IPS-18a (cell line): Measurements from ENCODE around the gene CFAP57.
A peak's percentile ranks its signal among the peaks of the same experiment; 100 is the strongest.

Source experiments
- H3K27ac ChIP-seq: one replicate; pipeline ENCODE4 v1.5.1; 2013; ENCODE audit warnings: low read length
- H3K27me3 ChIP-seq: one replicate; pipeline ENCODE4 v1.6.1; 2013; ENCODE audit warnings: mild to moderate bottlenecking, low read length; ENCODE audit not compliant: control insufficient read depth, insufficient read depth
- H3K36me3 ChIP-seq: one replicate; pipeline ENCODE4 v1.6.1; 2013; ENCODE audit warnings: low read depth, low read length; ENCODE audit not compliant: control insufficient read depth
- H3K4me1 ChIP-seq: one replicate; pipeline ENCODE4 v1.6.1; 2013; ENCODE audit warnings: low read depth, low read length; ENCODE audit not compliant: control insufficient read depth
- H3K4me3 ChIP-seq: one replicate; pipeline ENCODE4 v1.5.1; 2013; ENCODE audit warnings: low read length
- H3K9ac ChIP-seq: one replicate; pipeline ENCODE4 v1.6.1; 2013; ENCODE audit warnings: mild to moderate bottlenecking, low read length, moderate library complexity
- H3K9me3 ChIP-seq: one replicate; pipeline ENCODE4 v1.6.1; 2013; ENCODE audit warnings: low read depth, low read length; ENCODE audit not compliant: control insufficient read depth

CFAP57 gene

GRCh38 chr1:43285269-43285990 lies 113.3 kb downstream of the CFAP57 start, which contains the start of gene C1orf210:
Gene C1orf210 (minus strand): TSS chr1:43285581. CDS start chr1:43283270, 2,311 bp downstream.
- H3K9ac ChIP-seq = no peak within 1 kb of the TSS
- H3K4me3 ChIP-seq = peak within 1 kb of the TSS; percentile 48
- H3K36me3 ChIP-seq = no peaks in the 10 kb centered on the region
- H3K27me3 ChIP-seq = no peaks in the 10 kb centered on the region
- H3K9me3 ChIP-seq = no peaks in the 10 kb centered on the region
- no peak within 1 kb of the TSS for H3K27ac ChIP-seq
- H3K4me1 ChIP-seq = peaks cover 13% of the 10 kb centered on the region

GRCh38 chr1:43286115-43286514 lies 114.0 kb downstream of the CFAP57 start:
- H3K9me3 ChIP-seq = no peaks in the 10 kb centered on the region
- H3K36me3 ChIP-seq = no peaks in the 10 kb centered on the region
- H3K4me3 ChIP-seq = no peak overlapping the region
- H3K9ac ChIP-seq = no peak overlapping the region
- no peak overlapping the region for H3K27ac ChIP-seq
- peaks cover 13% of the 10 kb centered on the region for H3K4me1 ChIP-seq
- no peaks in the 10 kb centered on the region for H3K27me3 ChIP-seq

GRCh38 chr1:43286533-43286932 lies 114.4 kb downstream of the CFAP57 start:
- no peaks in the 10 kb centered on the region for H3K9me3 ChIP-seq
- no peak overlapping the region for H3K9ac ChIP-seq
- peaks cover 13% of the 10 kb centered on the region for H3K4me1 ChIP-seq
- no peak overlapping the region for H3K27ac ChIP-seq
- no peaks in the 10 kb centered on the region for H3K27me3 ChIP-seq
- no peak overlapping the region for H3K4me3 ChIP-seq
- H3K36me3 ChIP-seq = no peaks in the 10 kb centered on the region

GRCh38 chr1:43288058-43288784 lies 116.1 kb downstream of the CFAP57 start:
- Histone ChIP-seq H3K9me3 (no peaks in the 10 kb centered on the region), H3K36me3 (no peaks in the 10 kb centered on the region), H3K4me3 (no peak overlapping the region), H3K27ac (no peak overlapping the region), H3K27me3 (no peaks in the 10 kb centered on the region), H3K9ac (no peak overlapping the region), H3K4me1 (peaks cover 13% of the 10 kb centered on the region)

- Histone ChIP-seq H3K9ac (no peak overlapping the region), H3K4me3 (no peak overlapping the region), H3K4me1 (peaks cover 13% of the 10 kb centered on the region), H3K36me3 (no peaks in the 10 kb centered on the region), H3K27me3 (no peaks in the 10 kb centered on the region), H3K9me3 (no peaks in the 10 kb centered on the region), H3K27ac (no peak overlapping the region)
Observed at GRCh38 chr1:43288785-43289706, 116.9 kb downstream of the CFAP57 start.

GRCh38 chr1:43292216-43292615 lies 120.1 kb downstream of the CFAP57 start:
- no peaks in the 10 kb centered on the region for H3K9me3 ChIP-seq
- H3K27me3 ChIP-seq = no peaks in the 10 kb centered on the region
- no peaks in the 10 kb centered on the region for H3K36me3 ChIP-seq
- H3K27ac ChIP-seq = no peak overlapping the region
- H3K4me3 ChIP-seq = no peak overlapping the region
- no peak overlapping the region for H3K9ac ChIP-seq
- peaks cover 19% of the 10 kb centered on the region for H3K4me1 ChIP-seq

GRCh38 chr1:43292679-43293078 lies 120.5 kb downstream of the CFAP57 start:
- Histone ChIP-seq H3K27me3 (no peaks in the 10 kb centered on the region), H3K9me3 (no peaks in the 10 kb centered on the region), H3K4me1 (peaks cover 20% of the 10 kb centered on the region), H3K9ac (no peak overlapping the region), H3K4me3 (no peak overlapping the region), H3K36me3 (no peaks in the 10 kb centered on the region), H3K27ac (no peak overlapping the region)

GRCh38 chr1:43293176-43293575 lies 121.0 kb downstream of the CFAP57 start:
- no peaks in the 10 kb centered on the region for H3K27me3 ChIP-seq

GRCh38 chr1:43293896-43294760 lies 122.0 kb downstream of the CFAP57 start:
- Histone ChIP-seq H3K9me3 (no peaks in the 10 kb centered on the region), H3K4me1 (peaks cover 20% of the 10 kb centered on the region), H3K27me3 (no peaks in the 10 kb centered on the region), H3K27ac (no peak overlapping the region), H3K4me3 (no peak overlapping the region), H3K9ac (no peak overlapping the region), H3K36me3 (no peaks in the 10 kb centered on the region)

More at GRCh38 chr1:43293176-43293575, 121.0 kb downstream of the CFAP57 start:
- H3K4me1 ChIP-seq = peaks cover 20% of the 10 kb centered on the region
- H3K27ac ChIP-seq = no peak overlapping the region
- no peaks in the 10 kb centered on the region for H3K36me3 ChIP-seq
- no peak overlapping the region for H3K4me3 ChIP-seq
- no peaks in the 10 kb centered on the region for H3K9me3 ChIP-seq
- H3K9ac ChIP-seq = no peak overlapping the region

GRCh38 chr1:43294761-43295160 lies 122.6 kb downstream of the CFAP57 start:
- peaks cover 20% of the 10 kb centered on the region for H3K4me1 ChIP-seq
- H3K27me3 ChIP-seq = no peaks in the 10 kb centered on the region
- H3K4me3 ChIP-seq = no peak overlapping the region
- no peak overlapping the region for H3K9ac ChIP-seq
- no peaks in the 10 kb centered on the region for H3K9me3 ChIP-seq
- H3K27ac ChIP-seq = no peak overlapping the region
- no peaks in the 10 kb centered on the region for H3K36me3 ChIP-seq
